ENCODE results near the gene C22orf42. TPM values are rescaled to one million over a fixed set of nuclear protein-coding genes. Genes with fewer than 3 reads are reported as not detected.

C22orf42 gene, protein sequence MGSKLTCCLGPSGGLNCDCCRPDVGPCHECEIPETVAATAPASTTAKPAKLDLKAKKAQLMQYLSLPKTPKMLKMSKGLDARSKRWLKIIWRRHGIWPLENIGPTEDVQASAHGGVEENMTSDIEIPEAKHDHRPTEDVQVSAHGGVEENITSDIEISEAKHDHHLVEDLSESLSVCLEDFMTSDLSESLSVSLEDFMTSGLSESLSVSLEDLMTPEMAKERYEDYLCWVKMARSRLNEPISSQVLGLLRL
- total RNA-seq = not detected in 2 replicates
- polyA plus RNA-seq = not detected in 2 replicates

DNA sequence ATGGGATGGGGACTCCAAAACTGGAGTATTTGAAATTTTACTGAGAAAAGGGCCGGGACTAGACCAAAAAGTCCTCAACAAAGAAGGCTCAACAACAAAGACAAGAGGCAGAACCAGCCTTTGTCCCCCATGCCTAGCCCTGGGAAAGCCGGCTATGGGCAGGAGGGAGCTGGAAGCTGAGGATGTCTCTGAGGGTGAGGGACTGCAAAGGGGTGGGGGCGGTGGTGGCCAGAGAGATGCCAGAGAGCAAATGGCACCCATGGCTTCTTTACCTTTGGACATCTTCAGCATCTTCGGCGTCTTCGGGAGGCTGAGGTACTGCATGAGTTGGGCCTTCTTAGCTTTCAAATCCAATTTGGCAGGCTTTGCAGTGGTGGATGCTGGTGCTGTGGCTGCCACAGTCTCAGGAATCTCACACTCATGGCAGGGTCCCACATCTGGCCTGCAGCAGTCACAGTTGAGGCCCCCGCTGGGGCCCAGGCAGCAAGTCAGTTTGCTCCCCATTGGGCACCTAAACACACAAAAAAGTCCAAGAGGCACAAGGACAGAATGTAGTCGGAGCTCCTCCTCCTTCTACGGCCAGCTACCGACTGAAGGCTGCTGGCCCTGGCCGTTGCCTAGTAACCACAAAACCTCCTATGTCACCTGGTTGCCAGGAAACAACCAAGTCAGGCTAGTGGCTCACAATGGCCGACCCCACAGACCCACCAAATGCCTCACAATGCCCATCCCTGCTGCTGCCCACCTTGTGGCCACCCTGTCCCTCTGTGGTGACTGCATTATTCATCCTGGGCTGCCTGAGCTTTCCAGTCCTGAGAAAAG is at the start of gene C22orf42:
TSS of gene C22orf42 (minus strand) at position 592 of the 822 bp plus-strand sequence. CDS start at position 504, 88 bp downstream.
- no peak within 1 kb of the TSS for H2AFZ ChIP-seq
- no peak within 1 kb of the TSS for H3K4me3 ChIP-seq
- no peaks in the 10 kb centered on the region for H3K4me1 ChIP-seq (ENCODE audit: insufficient read depth)
- no peak for DNase-seq (ENCODE audit: low spot score)
- no peaks in the 10 kb centered on the region for H3K79me2 ChIP-seq
- H3K36me3 ChIP-seq (replicated peaks; ENCODE audit: insufficient read depth, low read depth) = no peaks in the 10 kb centered on the region
- H4K20me1 ChIP-seq (ENCODE audit: insufficient read depth, poor library complexity, severe bottlenecking) = no peaks in the 10 kb centered on the region
- H3K27me3 ChIP-seq = no peaks in the 10 kb centered on the region
- 78% methylated on average over 11 of the region's 12 CpGs for WGBS (ENCODE audit: low lambda C conversion rate, missing lambda C conversion rate)
- TF ChIP-seq, protein P1, sequence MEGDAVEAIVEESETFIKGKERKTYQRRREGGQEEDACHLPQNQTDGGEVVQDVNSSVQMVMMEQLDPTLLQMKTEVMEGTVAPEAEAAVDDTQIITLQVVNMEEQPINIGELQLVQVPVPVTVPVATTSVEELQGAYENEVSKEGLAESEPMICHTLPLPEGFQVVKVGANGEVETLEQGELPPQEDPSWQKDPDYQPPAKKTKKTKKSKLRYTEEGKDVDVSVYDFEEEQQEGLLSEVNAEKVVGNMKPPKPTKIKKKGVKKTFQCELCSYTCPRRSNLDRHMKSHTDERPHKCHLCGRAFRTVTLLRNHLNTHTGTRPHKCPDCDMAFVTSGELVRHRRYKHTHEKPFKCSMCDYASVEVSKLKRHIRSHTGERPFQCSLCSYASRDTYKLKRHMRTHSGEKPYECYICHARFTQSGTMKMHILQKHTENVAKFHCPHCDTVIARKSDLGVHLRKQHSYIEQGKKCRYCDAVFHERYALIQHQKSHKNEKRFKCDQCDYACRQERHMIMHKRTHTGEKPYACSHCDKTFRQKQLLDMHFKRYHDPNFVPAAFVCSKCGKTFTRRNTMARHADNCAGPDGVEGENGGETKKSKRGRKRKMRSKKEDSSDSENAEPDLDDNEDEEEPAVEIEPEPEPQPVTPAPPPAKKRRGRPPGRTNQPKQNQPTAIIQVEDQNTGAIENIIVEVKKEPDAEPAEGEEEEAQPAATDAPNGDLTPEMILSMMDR (IDR thresholded peaks at IDR 0.05; ENCODE audit: poor library complexity) = no peak
- H3K4me2 ChIP-seq = no peak within 1 kb of the TSS
- H3K9me2 ChIP-seq (replicated peaks; ENCODE audit: insufficient read depth) = no peaks in the 10 kb centered on the region
- H3K27ac ChIP-seq = no peak within 1 kb of the TSS
- no peaks in the 10 kb centered on the region for H3K9me3 ChIP-seq (ENCODE audit: low read depth)

DNA sequence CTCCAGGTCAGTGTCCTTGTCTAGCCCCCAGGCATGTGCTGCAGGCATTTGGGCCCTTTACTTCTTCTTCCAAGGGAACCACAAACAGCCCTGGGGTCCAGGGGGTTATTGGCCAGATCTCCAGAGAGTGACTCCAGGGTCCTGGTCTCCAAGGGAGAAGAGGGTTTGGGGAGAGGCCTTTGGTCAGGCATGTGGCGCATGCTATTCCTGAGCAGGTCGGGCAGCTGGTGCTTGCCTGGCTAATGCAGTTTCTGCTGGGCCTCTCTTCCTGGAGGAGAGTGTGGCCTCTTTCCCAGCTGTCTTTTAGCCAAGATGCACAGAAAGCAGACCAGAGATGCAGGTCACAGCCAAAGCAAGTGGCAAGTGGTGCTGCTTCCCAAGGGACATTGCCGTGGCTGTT is 49.6 kb upstream of the C22orf42 start:
- DNase-seq (ENCODE audit: low spot score) = no peak
- H3K27me3 ChIP-seq = no peaks in the 10 kb centered on the region
- H2AFZ ChIP-seq = no peak overlapping the region
- no peak overlapping the region for H3K27ac ChIP-seq
- TF ChIP-seq EZH2 (IDR thresholded peaks at IDR 0.05; ENCODE audit: borderline replicate concordance) = no peak
- no peak for TF ChIP-seq EZH2phosphoT487 (IDR thresholded peaks at IDR 0.05; ENCODE audit: low read depth, severe bottlenecking, unreplicated experiment)
- TF ChIP-seq, protein P1 (IDR thresholded peaks at IDR 0.05; ENCODE audit: poor library complexity) = no peak
- 99% methylated on average over 3 of the region's 3 CpGs for WGBS (ENCODE audit: low lambda C conversion rate, missing lambda C conversion rate)
- no peaks in the 10 kb centered on the region for H3K9me2 ChIP-seq (replicated peaks; ENCODE audit: insufficient read depth)
- H3K79me2 ChIP-seq = no peaks in the 10 kb centered on the region
- H3K4me3 ChIP-seq = no peak overlapping the region
- no peaks in the 10 kb centered on the region for H3K9me3 ChIP-seq (ENCODE audit: low read depth)
- no peaks in the 10 kb centered on the region for H4K20me1 ChIP-seq (ENCODE audit: insufficient read depth, poor library complexity, severe bottlenecking)
- no peaks in the 10 kb centered on the region for H3K4me1 ChIP-seq (ENCODE audit: insufficient read depth)
- H3K36me3 ChIP-seq (replicated peaks; ENCODE audit: insufficient read depth, low read depth) = no peaks in the 10 kb centered on the region
- H3K4me2 ChIP-seq = no peak overlapping the region

DNA sequence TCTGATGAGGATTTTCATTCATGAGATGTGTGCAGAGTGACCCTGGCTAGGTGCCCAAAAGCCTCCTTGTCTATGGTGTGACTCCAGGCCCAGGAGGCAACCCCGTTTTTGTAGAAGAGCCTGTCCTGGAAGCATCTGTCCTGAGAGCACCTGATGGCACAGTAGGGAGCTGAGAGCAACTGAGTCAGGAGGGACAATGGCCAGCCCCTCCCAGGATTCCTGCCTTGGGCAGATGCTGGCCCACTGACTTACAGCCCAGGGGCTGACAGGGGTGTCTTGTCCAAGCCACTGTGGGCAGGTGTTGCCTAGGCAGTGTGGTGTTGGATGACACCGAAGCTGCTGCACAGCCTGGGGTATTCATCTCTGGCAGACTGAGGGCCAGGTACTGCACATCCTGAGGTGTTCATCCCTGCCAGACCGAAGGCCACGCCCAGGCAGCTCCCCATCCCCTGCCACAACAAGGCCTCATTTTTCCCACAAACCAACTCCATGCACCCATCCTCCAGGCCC is 48.9 kb upstream of the C22orf42 start:
- no peaks in the 10 kb centered on the region for H3K4me1 ChIP-seq (ENCODE audit: insufficient read depth)
- H4K20me1 ChIP-seq (ENCODE audit: insufficient read depth, poor library complexity, severe bottlenecking) = no peaks in the 10 kb centered on the region
- peaks cover 5% of the 10 kb centered on the region for H3K27me3 ChIP-seq
- no peaks in the 10 kb centered on the region for H3K79me2 ChIP-seq
- 90% methylated on average over 4 of the region's 4 CpGs for WGBS (ENCODE audit: low lambda C conversion rate, missing lambda C conversion rate)
- H3K36me3 ChIP-seq (replicated peaks; ENCODE audit: insufficient read depth, low read depth) = no peaks in the 10 kb centered on the region
- H3K27ac ChIP-seq = no peak overlapping the region
- DNase-seq (ENCODE audit: low spot score) = no peak
- no peak for TF ChIP-seq EZH2 (IDR thresholded peaks at IDR 0.05; ENCODE audit: borderline replicate concordance)
- TF ChIP-seq, protein P1 (IDR thresholded peaks at IDR 0.05; ENCODE audit: poor library complexity) = no peak
- TF ChIP-seq EZH2phosphoT487 (IDR thresholded peaks at IDR 0.05; ENCODE audit: low read depth, severe bottlenecking, unreplicated experiment) = no peak
- no peak overlapping the region for H3K4me2 ChIP-seq
- H3K9me2 ChIP-seq (replicated peaks; ENCODE audit: insufficient read depth) = no peaks in the 10 kb centered on the region
- H3K9me3 ChIP-seq (ENCODE audit: low read depth) = no peaks in the 10 kb centered on the region
- no peak overlapping the region for H2AFZ ChIP-seq
- H3K4me3 ChIP-seq = no peak overlapping the region
